Stimulated activated CD8-positive, alpha-beta memory T cell treated with anti-CD3 and anti-CD28 coated beads, Interleukin-15, amount 100 ng/mL, for 24 hours (primary cell): Measurements from ENCODE around the gene UTRN.

Source experiments
- DNase-seq: peaks from one replicate; pipeline ENCODE4 v3.0.0-alpha.2; 2020; ENCODE audit warnings: low read depth

The UTRN gene

DNA sequence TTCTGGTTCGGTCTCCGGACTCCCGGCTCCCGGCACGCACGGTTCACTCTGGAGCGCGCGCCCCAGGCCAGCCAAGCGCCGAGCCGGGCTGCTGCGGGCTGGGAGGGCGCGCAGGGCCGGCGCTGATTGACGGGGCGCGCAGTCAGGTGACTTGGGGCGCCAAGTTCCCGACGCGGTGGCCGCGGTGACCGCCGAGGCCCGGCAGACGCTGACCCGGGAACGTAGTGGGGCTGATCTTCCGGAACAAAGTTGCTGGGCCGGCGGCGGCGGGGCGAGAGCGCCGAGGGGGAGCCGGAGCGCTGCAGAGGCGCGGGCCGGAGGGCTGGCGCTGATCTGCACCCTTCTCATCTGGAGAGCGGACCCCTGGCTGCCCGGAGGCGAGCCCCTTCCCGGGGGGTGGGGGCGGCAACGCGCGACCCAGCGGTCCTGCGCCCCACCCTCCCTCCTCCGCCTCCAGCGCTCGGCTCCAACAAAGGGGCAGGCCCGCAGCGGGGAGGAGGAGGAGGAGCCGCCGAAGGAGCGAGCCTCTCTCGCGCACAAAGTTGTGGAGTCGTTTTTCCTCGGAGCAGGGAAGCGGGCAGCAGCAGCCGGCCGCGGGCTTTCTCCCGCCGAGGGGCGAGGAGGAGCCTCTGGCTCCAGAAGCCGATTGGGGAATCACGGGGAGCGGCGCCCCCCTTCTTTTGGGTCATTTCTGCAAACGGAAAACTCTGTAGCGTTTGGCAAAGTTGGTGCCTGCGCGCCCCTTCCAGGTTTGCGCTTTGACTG lies at the start of gene UTRN:
Gene UTRN (plus strand): TSS at position 553 of the 765 bp plus-strand sequence. CDS start 6,494 bp downstream, outside the sequence.
- DNase-seq, result peak; percentile 19

DNA sequence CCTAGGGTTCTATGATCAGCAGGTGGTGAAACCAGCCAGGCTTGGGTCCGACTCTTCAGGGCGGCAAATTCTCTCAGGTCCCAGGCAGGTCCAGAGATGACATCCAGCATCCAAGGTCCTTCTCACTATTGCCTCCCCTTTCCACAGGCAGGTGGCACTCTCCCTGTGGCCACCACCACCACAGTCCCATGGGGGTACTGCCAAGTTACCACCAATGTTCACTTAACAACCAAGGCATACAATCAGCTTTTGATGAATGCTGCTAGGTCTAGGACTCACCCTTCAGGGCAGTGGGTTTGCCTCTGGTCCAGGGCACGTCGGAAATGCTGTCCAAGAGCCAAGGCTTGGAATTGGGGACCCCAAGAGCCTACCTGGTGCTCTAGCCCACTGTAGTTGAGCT lies 40.4 kb upstream of the UTRN start:
- DNase-seq, result no peak

DNA sequence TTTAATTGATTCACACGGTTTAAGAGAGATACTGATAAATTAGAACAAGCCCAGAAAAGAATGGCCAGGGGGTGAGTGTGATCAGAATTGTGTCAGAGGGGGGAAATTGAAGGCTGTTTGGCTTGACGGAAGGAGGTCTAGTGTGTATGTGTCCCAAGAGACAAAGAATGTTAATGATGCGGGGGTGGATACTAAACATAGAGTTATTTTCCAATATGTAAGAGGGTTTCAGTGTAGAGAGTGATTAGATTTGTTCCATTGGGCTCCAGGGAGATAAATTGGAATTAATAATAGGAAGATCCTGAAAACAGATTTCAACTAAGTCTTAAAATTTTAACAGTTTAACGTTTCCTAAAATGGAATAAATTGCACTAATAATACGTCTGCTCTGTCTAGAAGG lies 38.1 kb upstream of the UTRN start:
- DNase-seq, result no peak

DNA sequence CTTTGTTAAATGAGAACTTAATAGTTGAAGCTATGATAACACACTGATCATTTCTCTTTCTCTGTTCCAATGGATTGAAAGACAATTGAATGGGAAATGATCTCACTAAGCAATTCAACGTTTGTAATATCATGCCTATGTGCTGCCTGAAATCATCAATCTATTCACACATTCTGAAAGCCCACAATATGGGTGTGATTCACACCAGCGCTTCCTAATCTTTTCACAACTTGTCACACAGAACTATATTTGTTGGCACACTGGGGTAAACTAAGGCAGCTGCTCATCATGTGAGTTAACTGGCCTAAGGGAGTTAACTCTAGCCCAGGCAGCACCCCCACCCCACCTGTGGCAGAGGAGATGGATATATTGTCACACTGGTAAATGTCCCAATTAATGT lies 37.1 kb upstream of the UTRN start:
- no peak for DNase-seq

DNA sequence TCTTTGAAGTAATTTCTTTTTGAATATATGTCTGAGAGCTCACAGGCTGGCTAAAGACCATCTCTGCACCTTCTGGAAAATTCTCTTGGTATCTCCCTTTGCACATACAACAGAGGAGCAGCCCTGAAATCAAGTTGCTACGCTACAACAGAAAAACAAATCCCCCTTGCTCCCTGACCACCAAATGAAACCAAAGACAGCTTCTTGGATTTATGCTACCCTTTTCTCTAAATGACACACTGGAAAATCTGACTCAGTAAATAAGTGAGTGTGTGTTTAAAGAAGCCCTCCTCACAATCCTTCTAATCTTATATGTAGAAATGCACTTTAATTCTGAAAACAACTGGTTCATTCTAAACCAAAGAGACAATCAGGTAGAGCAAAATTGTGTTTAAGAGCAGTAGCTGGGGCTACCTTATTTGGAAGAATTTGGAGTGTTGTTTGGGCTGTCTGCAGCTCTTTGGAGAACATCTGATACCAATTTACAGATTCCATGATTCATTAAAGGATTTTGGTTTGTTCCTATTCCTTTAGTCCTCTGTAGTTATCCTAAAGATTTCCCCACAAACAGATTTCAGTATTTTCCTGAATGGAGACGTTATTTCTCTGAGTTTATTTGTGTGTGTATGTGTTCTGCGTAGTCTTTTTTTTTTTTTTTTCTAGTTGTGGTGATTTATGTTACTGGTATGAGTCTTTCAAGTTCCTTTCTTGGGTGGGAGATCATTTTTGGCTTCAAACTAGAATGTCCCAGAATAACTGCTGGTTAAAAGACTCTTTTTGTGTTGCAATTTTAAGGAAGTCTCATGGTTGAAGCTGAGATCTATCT lies 36.4 kb upstream of the UTRN start:
- no peak for DNase-seq

DNA sequence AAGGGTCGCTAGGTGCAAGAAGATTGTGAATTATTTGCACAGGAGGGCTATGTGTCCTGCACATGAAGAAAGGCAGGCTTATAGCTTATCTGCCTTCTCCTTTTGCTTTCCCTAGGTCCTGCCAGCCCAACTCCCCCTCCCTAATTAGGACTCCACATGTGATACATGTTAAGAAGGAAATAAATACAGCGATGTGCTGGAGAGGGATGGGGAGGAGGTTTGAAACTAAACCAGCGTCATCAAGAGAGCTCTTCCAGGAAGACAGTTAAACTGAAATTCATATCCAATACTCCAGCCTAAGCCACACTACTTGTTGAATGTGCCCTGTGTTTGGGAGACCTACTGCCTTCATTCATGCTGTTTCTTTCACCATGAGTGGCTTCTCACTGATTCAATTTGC lies 34.9 kb upstream of the UTRN start:
- DNase-seq, result no peak

DNA sequence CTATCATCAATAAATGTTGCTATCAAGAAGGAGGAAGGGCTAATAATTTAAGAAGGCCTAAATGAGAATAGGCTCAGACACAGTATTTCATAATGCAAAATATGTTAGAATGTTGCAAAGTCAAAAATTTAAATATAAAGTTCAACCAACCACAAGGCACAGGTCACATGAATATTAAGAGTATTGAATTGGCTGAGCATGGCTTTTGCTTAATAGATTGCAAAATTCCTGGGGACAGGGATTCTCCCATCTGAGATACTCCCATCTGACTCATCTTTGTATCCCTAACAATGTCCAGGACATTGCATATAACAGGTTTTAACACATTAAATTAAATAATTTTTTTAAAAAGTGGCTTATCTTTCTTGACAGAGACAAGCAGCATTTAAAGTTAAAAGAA lies 32.9 kb upstream of the UTRN start:
- no peak for DNase-seq

DNA sequence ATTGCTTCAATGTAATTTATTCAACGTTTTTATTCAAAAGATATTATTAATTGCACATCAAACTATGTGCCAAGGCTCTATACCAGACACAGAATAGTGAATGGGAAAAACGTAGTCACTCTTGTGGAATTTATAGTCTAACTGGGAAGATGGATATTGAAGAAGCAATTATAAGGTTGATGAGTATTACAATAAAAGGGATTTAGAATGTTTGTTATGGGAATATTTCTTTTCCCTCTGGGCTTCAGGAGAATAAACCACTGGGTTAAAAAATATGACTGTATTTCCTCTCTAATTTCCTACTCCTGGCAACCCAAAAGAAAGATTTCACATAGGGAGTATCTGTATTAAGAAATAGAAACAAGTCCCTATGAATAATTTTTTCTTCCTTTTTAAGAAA lies 25.1 kb upstream of the UTRN start:
- DNase-seq, result no peak

DNA sequence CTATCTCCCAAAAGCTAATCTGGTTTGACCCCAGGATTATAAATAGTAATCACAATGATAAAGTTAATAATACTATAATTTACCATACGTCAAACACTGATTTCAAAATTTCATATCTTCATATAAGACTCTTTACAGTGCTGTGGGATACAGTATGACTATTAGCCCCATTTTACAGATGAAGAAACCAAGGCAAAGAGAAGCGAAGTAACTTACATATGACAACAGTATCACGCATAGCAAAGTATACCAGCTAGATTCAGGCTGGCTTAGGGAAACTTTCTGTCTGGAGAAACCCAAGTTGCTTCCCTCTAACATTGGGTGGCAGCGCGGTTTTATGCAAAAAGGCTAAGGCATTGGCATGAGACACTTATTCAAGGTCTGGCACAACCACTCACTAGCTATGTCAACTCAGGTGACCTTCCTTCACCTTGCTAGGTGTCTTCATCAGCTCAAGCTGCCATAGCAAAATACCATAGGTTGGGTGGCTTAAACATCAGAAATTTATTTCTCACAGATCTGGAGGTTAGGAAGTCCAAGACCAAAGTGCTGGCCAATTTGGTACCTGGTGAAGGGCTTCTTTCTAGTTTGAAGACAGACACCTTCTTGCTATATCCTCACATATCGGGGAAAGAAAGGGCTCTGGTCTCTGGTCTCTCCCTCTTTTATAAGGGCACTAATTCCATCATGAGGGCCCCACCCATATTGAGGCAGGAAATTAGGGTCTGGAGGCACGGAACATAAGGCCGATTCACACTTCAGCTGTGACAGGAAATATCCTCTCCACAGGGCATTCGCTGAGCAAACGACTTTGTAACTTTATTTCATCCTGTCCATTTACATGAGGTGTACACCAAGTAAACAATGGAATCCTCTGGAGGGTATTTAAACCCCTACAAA lies 22.4 kb upstream of the UTRN start:
- DNase-seq, result no peak

DNA sequence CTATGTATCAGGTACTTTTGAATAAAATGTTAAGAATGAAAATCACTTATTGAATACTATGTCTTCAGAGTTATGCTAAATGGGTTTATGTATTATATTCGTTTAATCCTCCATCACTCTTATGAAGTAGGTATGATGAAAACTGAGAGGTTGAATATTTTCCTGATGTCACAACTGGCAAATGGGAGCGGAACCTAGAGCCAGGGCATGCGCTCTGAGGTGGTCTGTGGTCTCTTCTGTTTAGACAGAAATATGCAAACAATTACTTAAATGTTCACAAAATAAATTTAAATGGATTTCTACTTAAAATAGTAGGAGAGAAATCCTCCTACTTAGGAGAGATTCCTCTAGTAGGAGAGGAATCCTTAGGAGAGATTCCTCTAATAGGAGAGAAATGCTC lies 21.3 kb upstream of the UTRN start:
- DNase-seq, result no peak

DNA sequence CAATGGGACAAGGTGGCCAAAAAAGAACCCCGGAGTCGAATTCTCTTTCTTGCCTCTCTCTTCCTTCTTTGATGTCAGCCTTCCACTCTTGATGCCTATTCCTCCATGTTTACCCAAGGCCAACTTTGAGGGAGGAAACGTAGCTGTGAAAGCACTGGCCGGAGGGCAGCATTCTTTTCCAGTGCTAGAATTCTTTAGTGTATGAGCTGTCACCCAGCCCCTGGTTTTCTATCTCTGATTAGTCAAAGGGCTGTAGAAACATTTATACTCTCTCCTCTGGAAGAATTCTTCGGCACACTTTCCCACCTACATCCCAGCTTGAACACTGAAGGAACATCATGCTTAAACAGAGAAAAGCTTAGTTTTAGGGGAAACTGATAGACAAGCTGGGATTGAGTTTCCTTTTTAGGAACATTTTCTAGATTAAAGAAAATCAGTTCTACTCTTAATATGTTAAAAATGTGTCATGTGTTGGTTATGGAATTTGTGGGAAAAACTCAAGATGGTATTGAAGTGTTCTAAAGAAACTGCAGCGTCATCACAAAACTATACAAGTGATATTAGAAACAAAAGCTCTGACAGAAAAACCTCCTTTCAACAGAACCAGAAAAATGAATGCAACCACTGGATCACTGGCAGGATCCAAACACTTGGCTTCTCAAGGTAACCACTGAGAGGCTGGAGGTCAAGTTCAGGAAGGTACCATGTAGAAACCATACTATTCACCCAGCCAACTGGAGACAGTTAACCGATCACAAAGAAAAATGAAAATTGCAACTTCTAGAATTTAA lies 20.7 kb upstream of the UTRN start:
- no peak for DNase-seq

DNA sequence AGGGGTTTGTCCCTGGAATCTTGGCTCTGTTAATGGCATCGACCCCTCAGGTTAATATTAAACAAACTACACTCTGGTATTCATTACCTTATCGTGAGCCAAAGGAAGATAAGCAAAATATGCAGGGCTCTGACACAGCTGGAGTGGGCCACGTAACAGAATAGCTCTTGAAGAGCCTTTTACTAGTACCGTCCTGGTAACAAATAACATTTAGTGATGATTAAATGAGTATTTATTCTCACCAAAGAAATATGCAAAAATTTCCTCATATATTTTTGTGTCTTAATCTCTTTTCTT lies 20.1 kb upstream of the UTRN start:
- DNase-seq, result no peak

DNA sequence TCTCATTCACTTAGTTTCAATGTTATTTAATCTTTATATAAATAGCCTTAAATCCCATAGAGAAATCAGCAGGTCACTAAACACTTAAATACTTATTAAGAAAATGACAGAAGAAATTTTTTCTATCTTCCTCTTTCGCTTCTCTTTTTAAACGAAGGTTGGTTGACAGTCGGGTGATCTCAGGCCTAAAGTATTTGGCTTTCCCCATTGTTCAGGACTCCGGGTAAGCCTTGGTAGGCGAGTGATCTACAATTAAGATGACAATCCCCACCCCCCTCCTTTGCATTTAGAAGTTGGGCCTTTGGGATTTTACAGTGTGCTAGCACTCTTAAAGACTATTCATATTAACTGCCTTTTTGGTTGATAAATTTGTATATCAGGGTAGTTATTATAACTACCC lies 19.7 kb upstream of the UTRN start:
- DNase-seq, result no peak

DNA sequence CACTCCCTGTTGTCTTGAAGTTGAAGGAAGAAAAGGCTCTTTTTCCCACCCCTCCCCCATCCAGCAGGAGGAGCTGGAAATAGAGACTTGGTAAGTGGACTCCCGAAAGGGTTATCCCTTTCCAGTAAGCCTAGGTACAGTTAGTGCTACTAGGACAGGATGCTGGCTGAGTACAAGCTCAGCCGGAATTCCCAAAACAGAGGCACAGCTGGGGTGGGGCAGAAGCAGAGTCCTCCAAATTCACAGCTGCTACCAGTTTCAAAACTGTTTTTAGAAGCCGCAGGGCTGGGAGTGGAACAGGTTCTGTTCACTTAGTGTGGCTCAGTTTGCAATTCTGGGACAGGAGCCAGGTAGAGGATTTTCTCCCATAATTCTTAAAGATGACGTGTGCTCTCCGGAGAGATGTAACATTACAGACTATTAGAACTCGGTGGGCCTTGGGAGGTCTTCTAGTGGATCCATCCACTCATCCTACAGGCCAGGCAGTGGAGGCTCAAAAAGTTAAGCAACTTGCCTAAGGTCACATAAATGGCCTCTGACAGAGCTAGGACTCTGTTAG lies 19.0 kb upstream of the UTRN start:
- no peak for DNase-seq

DNA sequence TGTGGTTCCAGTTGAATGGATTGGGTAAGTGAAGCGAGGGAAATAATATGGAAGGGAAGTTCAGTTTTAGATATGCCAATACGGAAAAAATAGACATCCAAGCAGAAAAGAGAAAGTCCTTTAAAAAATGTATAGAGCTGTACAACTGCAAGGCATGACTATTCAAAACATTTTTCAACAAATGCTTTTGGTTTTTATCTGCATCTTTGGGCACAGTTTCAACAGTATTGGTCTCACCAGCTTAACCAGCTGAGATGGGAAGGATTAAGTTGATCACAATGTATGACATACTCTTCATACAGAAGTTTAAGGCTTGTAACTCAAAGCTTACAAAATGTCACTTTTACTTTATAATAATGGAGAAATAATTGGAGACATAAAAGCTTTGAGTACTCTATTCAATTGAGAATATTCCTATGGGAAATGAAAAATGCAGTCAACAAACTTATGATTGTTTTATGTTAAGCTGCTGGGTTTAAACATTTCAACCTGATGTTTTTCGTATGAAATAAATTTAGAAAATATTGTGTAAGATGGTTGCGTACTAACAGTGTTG lies 16.3 kb upstream of the UTRN start:
- DNase-seq, result no peak

DNA sequence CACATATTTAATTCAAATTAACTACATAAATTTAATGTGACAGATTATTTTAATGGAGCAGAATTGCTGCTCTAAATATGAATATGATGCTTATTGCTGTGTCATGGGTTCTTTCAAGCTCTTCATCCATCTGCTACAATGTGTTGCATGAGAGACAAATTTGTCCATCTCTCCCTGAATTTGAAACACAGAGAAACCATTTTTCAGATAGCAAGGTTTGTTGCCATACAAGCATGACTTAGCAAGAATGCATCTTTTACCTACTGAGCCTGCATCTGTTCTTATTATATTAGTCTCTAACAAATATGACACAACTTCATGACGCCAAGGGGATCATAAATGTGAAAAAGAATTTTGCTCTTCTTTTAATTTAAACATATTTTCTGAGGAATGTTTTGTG lies 8.0 kb upstream of the UTRN start:
- DNase-seq, result no peak

DNA sequence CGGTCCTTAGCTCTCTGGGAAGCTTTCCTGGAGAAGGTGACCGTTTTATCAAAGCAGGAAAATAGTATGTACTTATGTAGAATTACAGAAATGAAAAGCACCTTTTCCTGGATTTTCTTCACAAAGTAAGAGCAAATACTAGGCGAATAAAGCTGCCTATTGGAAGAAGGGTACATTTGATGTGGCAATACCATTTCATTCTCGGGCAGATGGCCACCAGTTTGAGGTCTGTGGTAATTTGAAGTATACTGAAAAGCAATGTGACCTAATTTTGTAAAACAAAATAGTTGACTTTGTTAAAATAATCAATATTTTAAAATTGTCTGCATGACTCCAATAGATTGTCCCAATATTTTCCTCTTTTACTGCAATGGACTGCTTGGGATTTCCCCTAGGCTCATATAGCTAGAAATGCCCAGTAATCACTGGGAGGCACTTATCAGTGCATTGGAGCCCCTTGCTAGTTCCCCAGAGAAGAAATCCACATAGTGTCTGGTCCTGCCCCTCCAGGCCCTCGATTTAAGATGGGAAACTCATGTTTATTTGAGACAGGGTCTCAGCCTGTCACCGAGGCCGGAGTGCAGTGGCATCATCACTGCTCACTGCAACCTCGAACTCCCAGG lies 7.4 kb upstream of the UTRN start:
- no peak for DNase-seq

DNA sequence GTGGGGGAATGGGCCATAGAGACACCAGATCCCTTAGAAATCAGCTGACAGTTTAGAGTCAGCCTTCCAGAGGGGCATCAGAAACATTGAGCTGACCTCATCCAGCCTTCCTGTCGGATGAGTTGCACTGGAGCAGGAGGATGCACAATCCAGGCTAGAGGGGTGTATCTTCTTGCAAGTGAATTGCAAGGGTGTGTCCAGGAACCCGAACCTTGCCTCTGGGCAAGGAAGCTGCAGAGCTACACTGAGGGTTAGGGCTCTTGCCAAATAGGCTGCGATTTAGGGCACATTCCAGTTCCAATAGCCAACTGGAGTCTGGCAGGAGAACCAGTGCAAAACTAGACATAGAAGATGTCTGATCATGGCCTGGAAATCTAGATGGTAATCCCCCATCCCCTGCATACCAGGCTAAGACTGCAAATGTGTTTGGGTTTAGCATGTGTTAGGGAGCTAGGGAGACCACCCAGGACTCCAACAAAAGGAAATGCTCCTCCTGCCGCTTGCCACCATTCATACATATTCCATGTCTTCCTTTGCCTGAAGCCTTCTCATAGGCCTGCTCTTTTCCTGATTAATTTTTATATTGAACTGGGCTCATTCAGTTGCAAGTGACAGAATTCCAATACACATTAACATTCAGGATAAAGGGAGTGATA lies 6.3 kb upstream of the UTRN start:
- no peak for DNase-seq

DNA sequence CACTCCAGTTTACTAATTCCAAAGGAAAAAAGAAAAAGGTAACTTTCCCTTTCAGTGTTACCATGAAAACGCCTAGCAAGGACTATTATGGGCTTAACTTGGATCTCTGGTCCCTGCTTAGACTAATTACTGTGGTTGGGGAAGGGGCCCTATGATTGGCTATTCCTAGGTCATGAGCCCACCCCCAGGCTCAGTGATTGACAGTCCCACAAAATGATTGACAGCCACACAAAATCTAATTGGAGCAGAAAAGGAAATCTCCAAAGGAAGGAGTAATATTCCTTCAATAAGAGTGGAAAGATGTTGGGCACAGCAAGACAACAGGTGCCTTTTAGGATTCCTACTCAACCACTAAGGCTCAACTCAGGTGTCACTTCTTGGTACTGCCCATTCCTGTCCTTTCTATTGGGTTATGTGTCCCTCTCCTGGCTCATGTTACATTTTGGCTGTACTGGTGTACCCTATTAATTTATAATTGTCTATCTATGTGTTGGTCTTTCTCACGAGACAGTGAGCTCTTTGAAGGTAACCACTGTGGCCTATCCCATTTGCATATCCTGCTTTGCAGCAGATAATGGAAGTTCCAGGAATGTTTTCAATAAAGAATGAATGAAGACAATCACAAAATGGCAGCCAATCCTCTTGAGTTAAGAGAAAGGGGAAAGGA lies 5.5 kb upstream of the UTRN start:
- DNase-seq, result no peak
